DMS153 (cell line): ENCODE data around the gene FNDC3B.

Source experiments
- DNase-seq: peaks from one replicate; lab custom pipeline; 2025; lab: John Stamatoyannopoulos, UW

FNDC3B gene

GRCh38 chr3:172171396-172172075, 132.2 kb downstream of the FNDC3B start:
- no peak for DNase-seq

- DNase-seq, result no peak
These were observed 134.2 kb downstream of the FNDC3B start for GRCh38 chr3:172173316-172174254.

DNA sequence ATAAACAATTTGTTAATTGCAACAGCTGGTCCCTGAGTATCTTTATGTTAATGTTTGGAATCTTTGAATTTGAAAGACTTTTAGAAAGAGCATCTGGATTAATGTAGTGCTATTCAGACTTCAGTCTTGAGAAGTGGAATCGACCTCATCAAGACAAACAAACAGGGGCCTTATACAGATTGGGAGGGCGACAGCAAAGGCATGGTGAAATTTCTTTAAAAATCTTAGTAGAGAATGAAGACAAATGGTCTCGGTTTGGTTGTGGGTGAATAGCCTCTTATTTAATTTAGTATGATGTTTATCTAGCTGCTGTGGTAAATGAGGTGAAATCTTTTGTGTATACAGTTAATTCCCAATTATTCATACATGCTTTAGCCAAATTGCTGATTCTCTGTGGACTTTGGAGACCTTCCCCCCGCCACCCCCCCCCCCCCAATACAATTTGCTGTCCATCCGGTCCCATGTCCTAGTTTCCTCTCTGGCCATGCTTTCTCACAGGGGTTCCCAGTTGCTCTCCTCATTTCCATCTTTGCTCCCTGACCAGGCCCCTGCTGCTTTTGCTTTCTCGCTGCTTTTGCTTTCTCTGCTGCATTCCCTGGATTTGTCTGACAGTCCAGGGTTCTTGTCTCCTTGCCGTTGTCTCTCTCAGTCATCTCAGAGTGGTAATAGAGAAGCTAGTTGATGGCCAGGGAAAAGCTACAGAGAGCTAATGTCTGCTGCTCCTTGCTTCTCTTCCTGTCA, 135.3 kb downstream of the FNDC3B start:
- no peak for DNase-seq

DNA sequence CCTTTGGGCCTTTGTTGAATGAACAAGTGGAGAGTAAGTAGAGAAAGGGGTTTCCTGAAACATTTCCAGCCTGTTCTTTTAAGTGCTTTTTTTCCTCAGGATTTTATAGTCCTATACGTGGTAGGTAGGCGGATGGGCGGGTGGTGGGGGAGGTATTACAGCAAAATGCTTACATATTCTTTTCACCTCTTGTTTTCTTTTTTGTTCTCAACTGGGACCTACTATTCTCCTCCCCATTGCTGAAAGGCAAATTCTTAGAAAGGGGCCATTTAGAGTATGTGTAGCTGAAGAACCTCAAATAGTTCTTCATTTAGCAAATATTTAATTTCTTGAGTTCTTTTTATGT, 135.8 kb downstream of the FNDC3B start:
- DNase-seq, result no peak

DNA sequence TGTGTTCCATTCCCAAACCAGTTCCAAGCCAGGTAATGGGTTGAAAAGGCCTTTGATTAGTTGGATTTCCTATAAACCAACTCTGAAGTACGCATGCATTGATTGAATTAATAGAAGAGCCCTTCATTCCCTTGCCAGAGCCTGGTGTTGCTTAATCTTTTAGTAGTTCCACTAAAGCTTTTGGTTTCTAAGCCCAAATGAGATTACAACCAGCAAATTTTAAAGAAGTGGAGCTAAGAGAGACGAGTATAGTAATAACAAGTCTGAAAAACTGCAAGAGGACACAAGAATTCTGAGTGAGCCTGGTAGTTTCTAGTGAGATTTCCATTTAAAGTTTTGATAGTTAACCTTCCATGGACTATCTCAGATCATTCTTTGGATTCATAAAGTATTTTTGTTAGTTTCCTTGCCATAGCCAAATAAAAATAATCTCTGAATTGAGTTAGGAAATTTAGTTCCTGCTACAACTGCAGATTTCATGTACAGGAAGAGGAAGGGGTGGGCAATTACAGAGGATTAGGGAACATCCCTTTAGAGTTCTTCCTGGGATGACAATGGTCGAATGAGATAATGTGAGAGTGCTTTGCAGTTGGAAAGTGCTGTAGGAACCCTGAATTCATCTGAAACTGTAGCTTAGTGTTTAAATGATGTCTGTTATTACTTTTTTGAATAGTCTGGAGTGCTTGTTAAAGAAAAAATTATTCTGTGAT, 136.8 kb downstream of the FNDC3B start:
- no peak for DNase-seq

DNA sequence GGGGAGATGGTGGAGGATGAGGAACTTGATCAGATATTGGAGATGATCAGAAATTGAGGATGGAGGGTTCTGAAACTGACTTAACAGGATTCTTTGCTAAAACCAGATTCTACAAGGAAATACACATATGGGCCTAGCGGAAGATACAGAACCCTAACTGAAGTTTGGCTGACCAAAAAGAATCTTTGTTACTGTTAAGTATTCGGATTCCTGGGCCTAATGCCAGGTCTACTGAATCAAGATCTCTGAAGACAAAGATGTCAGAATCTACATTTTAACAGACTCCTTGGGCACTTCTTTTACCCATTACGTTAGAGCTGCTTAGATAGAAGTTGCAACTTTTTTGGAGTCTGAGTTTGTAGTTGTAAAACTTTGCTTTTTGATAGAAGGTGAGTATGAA, 137.7 kb downstream of the FNDC3B start:
- DNase-seq, result no peak

GRCh38 chr3:172177803-172178316, 138.5 kb downstream of the FNDC3B start:
- DNase-seq, result no peak

DNA sequence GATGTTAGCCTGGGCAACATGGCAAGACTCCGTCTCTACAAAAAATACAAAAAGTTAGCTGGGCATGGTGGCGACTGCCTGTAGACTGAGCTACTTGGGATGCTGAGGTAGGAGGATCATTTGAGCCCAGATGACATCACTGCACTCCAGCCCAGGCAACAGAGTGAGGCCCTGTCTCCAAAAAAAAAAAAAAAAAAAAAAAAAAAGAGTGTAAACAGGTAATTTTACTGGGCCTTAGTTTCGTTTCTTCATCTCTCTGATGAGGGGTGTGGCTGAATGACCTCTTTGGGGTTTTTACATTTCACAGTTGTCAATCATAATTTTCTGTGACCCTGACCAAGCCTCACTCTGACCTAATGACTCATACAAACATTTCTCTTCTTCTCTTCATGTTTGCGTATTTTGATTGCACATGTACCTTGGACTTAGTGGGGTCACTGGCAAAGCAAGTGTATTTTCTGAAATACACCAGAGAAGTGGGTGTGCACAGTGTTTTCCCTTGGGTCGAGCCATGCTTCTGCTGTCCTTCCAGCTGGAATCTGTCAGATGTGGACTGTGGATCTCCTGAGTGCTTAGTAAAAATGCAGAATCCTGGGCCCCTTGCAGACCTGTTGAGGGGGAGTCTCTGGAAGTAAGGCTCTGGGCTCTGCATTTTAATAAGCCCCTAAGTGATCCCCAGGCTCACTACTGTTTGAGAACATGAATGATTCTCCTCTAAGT, 140.5 kb downstream of the FNDC3B start:
- DNase-seq, result no peak

DNA sequence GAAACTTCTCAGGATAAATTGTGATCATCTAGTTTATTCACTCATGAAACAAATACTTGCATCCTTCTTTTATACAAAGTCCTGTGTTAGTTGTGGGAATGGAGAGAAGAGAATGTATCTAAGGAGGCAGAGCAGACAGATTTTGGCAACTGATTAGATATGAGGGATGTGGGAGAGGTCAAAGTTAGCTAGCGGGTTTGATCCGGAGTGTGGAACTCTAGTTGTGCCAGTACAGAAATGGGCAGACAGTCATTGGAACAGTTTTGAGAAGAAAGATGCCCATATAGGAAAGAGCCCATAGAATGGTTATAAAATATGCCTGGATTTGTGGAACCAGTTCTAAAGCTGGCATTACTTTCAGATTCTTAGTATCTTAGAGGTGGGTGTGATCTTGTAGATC, 141.1 kb downstream of the FNDC3B start:
- DNase-seq, result no peak

- DNase-seq, result no peak
These were observed 142.7 kb downstream of the FNDC3B start for GRCh38 chr3:172181932-172182586.

DNA sequence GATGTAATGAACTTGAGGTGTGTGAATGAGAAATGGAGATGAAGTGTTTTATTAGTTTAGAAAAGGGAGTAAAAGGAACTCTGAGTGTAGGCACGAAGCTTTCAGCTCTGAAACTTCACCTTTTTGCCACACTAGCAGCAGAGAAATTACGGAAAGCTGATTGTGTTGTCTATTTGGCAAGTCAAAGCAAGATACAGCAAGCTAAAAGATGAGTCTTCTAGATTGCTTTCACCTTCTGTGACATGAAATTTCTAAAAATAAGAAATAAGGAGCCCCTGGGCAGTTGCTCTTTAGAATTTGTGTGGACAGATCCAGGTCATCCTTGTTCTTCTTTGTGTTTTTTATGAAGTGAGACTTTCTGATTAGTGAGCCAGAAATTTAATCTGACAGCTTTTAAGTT, 143.4 kb downstream of the FNDC3B start:
- DNase-seq, result no peak

DNA sequence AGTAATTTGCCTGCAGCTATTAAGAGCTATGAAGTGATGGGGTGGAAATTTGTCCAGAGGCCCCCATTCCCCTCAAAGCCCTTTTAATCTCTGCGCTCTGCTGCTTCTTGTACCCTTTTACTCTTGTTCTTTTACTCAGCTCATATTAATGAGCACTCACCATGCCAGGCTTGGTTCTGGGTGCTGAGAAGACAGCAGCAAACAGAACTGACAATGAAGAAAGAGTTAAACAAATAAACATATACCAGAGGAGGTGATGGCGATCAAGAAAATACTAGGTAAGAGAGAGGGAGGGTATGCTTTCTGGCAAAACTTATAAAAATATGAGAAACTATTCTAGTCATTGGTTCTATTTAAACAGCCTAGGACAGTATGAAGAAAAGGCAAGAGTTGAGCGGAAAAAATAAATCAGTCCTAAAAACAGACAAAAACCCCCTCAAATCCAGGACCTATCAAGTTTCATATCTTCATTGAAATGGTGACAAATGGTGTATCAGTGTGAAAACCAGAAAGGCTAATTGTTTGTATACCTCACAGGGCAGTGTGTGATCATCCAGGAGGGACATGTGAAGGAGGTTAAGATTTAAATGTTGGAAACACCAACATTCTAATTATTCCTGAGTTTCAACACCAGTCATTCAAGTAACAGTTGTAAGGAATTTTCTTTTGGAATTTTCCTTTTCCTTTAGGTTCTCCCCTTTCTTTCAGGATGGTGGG, 144.9 kb downstream of the FNDC3B start:
- no peak for DNase-seq

DNA sequence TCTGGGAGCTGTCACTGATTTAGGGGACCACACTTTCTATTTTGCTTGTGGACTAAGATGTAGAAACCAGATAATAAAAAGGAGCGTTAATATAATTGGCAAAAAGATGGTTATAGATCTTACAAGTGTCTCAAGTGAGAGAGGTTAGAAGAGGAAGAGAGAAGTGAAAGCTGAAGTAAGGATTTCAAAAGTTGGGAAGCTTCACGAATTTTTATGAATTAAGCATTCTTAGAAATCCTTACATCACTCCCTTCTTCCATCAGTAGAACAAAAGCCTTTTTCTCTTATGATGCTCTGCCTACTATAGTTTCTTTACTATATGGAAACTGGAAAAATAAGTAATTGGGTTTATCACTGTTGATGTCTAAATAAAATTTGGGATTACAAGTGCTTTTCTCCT, 146.5 kb downstream of the FNDC3B start:
- no peak for DNase-seq

- DNase-seq, result no peak
These were observed 147.2 kb downstream of the FNDC3B start for GRCh38 chr3:172186607-172187006.

- DNase-seq, result no peak
These were observed 148.1 kb downstream of the FNDC3B start for GRCh38 chr3:172187511-172187910.

DNA sequence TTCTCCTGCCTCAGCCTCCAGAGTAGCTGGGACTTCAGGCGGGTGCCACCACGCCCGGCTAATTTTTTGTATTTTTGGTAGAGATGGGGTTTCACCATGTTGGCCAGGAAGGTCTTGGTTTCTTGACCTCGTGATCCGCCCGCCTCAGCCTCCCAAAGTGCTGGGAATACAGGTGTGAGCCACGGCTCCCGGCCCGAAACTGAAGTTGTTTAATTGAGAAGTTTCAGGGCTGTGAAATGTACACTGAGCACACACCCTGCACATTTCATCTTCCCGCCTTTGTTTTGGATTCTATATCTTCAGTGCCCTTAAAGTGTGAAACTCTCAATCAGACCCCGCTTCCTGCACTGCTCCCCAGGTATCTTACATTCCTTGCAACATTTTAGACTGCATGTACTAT, 149.1 kb downstream of the FNDC3B start:
- no peak for DNase-seq

- no peak for DNase-seq
These were observed 149.8 kb downstream of the FNDC3B start for GRCh38 chr3:172189213-172189612.

DNA sequence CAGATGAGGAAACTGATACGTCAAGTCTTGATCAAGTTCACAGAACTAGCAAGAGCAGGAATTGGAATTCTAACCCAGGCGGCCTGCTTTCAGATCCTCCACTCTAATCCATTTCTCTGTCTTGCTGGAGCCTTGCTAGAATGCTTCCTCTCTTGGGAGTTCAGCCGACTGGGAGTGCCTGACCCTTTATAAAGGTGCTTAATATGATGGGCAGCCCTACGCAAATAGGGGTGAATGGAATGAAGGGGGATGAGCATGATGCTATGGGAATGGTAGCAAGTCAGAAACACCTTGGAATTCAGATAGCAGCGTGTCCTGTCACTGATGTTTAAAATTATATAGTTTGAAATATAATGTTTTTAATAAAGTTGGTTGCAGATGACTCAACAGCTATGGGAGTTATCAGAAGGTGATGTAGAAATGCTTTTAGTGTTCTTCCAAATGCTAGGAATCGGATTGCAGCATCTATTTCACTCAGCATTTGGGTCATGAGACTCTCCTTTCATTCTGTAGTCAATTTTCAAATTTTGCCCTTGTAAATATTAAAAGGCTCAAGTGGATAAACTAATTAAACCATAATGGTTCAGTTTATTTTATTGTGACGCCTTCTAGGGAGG, 150.7 kb downstream of the FNDC3B start:
- DNase-seq, result no peak

DNA sequence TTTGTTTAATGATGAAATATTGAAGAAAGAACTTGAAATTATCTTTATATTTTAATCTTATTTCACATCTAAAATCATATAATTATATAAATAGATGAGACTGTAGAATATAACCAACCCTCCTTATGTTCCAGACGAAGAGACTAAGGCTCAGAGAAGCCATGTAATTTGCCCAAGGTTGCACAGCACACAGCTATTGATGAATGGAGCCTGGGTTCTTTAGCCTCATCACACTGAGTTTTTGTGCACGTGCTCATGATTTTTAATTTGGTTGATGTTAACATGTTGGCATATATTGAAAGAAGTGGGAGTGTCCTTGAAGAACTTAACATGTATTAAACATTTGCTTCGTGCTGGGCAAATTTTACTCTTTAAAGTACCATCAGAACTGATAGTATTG, 151.6 kb downstream of the FNDC3B start:
- DNase-seq, result no peak

DNA sequence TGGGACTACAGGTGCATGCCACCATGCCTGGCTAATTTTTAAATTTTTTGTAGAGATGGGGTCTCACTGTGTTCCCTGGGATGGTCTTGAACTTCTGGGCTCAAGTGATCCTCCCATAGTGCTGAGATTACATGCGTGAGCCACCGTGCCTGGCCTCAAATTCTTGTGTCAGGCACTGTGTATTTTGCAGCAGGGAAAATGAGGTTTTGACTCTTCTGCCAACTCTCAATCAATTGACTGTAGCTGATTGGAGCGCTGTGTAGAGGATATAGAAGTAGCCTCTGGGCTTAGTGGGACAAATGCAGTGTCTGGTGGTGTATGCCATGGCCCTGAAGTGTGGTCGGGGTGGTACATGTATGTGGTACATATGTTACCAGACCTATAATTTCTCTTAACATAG, 152.3 kb downstream of the FNDC3B start:
- no peak for DNase-seq
